ENCODE data around the gene CAMK2D. TPM values are rescaled to one million over a fixed set of nuclear protein-coding genes. Genes with fewer than 3 reads are reported as not detected.

CAMK2D gene
- total RNA-seq, 6 donors from 2014 or later: 41.0 to 75.8 (median 51.9) TPM

GRCh38 chr4:113760094-113760794 is 1.3 kb downstream of the CAMK2D start:
- Histone ChIP-seq H3K27me3 (no peaks in the 10 kb centered on the region), H3K36me3 (no peaks in the 10 kb centered on the region), H3K9me3 (no peaks in the 10 kb centered on the region), H3K4me1 (peaks cover 16 to 27% (median 24%) of the 10 kb centered on the region in 4 donors), H3K27ac (peak overlapping the region; percentile 98 to 100 (median 98)), H3K4me3 (peak overlapping the region; percentile 58 to 77 (median 70))
- DNase-seq (peak in 1 of 2 donors; percentile 62), ATAC-seq (ENCODE audit: low FRiP score in 2 of 2) (peak in 1 of 2 donors; percentile 59)
- TF ChIP-seq POLR2A (IDR thresholded peaks at IDR 0.05): peak in 1 of 4 donors; percentile 48
- no peak for TF ChIP-seq EP300 (IDR thresholded peaks at IDR 0.05)
- 2% methylated on average over 22 of the region's 22 CpGs for whole genome bisulfite sequencing, 2 donors

GRCh38 chr4:113759696-113760093 is 1.8 kb downstream of the CAMK2D start:
- DNase-seq: no peak
- 21 to 24% methylated on average over 4 of the region's 4 CpGs for WGBS, 2 donors
- no peaks in the 10 kb centered on the region for H3K36me3 ChIP-seq
- ATAC-seq (ENCODE audit: low FRiP score in 2 of 2): no peak
- H3K27ac ChIP-seq: peak overlapping the region in 3 of 4 donors; percentile 98 to 100 (median 98)
- no peaks in the 10 kb centered on the region for H3K27me3 ChIP-seq
- TF ChIP-seq POLR2A (IDR thresholded peaks at IDR 0.05) (no peak), EP300 (IDR thresholded peaks at IDR 0.05) (no peak), POLR2AphosphoS5 (IDR thresholded peaks at IDR 0.05) (no peak), CTCF (IDR thresholded peaks at IDR 0.05) (no peak)
- H3K9me3 ChIP-seq: no peaks in the 10 kb centered on the region
- H3K4me1 ChIP-seq: peaks cover 16 to 27% (median 25%) of the 10 kb centered on the region in 4 donors
- peak overlapping the region; percentile 58 to 77 (median 70) for H3K4me3 ChIP-seq

GRCh38 chr4:113758372-113758771 is 3.2 kb downstream of the CAMK2D start:
- Histone ChIP-seq H3K27me3 (no peaks in the 10 kb centered on the region), H3K36me3 (no peaks in the 10 kb centered on the region), H3K4me3 (peak overlapping the region in 1 of 4 donors; percentile 64), H3K9me3 (no peaks in the 10 kb centered on the region), H3K27ac (no peak overlapping the region), H3K4me1 (peaks cover 22 to 29% (median 25%) of the 10 kb centered on the region in 4 donors)
- ATAC-seq (ENCODE audit: low FRiP score in 2 of 2) (no peak), DNase-seq (no peak)
- TF ChIP-seq POLR2A (IDR thresholded peaks at IDR 0.05) (no peak), POLR2AphosphoS5 (IDR thresholded peaks at IDR 0.05) (no peak), EP300 (IDR thresholded peaks at IDR 0.05) (no peak), CTCF (IDR thresholded peaks at IDR 0.05) (no peak)
- 72 to 78% methylated on average over 6 of the region's 6 CpGs for WGBS, 2 donors

- H3K36me3 ChIP-seq: no peaks in the 10 kb centered on the region
- no peaks in the 10 kb centered on the region for H3K9me3 ChIP-seq
- 96 to 97% methylated on average over 3 of the region's 3 CpGs for WGBS, 2 donors
- H3K4me1 ChIP-seq: peaks cover 24 to 32% (median 26%) of the 10 kb centered on the region in 4 donors
- no peak for TF ChIP-seq CTCF (IDR thresholded peaks at IDR 0.05)
- TF ChIP-seq EP300 (IDR thresholded peaks at IDR 0.05): no peak
- no peak for TF ChIP-seq POLR2A (IDR thresholded peaks at IDR 0.05)
- no peak overlapping the region for H3K4me3 ChIP-seq
- DNase-seq (no peak), ATAC-seq (ENCODE audit: low FRiP score in 2 of 2) (no peak)
- peak overlapping the region in 1 of 4 donors; percentile 40 for H3K27ac ChIP-seq
- H3K27me3 ChIP-seq: no peaks in the 10 kb centered on the region
Measured at GRCh38 chr4:113757486-113757885, 4.1 kb downstream of the CAMK2D start.

- 65 to 76% methylated on average over 1 of the region's 1 CpG for WGBS, 2 donors
Measured at GRCh38 chr4:113756005-113756410, 5.5 kb downstream of the CAMK2D start.

More at GRCh38 chr4:113756005-113756410, 5.5 kb downstream of the CAMK2D start:
- no peak overlapping the region for H3K27ac ChIP-seq
- no peaks in the 10 kb centered on the region for H3K9me3 ChIP-seq
- no peak overlapping the region for H3K4me3 ChIP-seq
- no peaks in the 10 kb centered on the region for H3K27me3 ChIP-seq
- H3K36me3 ChIP-seq: no peaks in the 10 kb centered on the region
- peaks cover 24 to 32% (median 26%) of the 10 kb centered on the region in 4 donors for H3K4me1 ChIP-seq
- DNase-seq (no peak), ATAC-seq (ENCODE audit: low FRiP score in 2 of 2) (no peak)
- TF ChIP-seq POLR2AphosphoS5 (IDR thresholded peaks at IDR 0.05) (no peak), CTCF (IDR thresholded peaks at IDR 0.05) (no peak), EP300 (IDR thresholded peaks at IDR 0.05) (no peak), POLR2A (IDR thresholded peaks at IDR 0.05) (no peak)
